HL-60 (cell line): ENCODE results near the gene LYSMD4.

Experiments
- CTCF ChIP-seq: IDR thresholded peaks from one replicate; pipeline ENCODE4 v1.5.1; 2011; ENCODE audit warnings: low read length, control low read depth, inconsistent platforms; ENCODE audit not compliant: insufficient read depth
- GABPA ChIP-seq: IDR thresholded peaks from 2 replicates; pipeline ENCODE4 v1.6.1; 2012; ENCODE audit warnings: low read depth
- POLR2AphosphoS5 ChIP-seq: IDR thresholded peaks from 2 replicates; pipeline ENCODE4 v1.6.1; 2012; ENCODE audit warnings: low read depth
- REST ChIP-seq: IDR thresholded peaks from 2 replicates; pipeline ENCODE4 v1.6.1; 2012; ENCODE audit warnings: low read depth; ENCODE audit not compliant: insufficient replicate concordance
- SPI1 ChIP-seq: IDR thresholded peaks from 2 replicates; pipeline ENCODE4 v1.6.1; 2012; ENCODE audit warnings: low read depth, mild to moderate bottlenecking, borderline replicate concordance

GRCh38 chr15:99753066-99753465 is 19.8 kb upstream of the LYSMD4 start:
- TF ChIP-seq CTCF, result no peak
- TF ChIP-seq POLR2AphosphoS5, result no peak
- no peak for TF ChIP-seq REST
- no peak for TF ChIP-seq SPI1
- no peak for TF ChIP-seq GABPA
